Activated CD4-positive, alpha-beta T cell treated with anti-CD3 and anti-CD28 coated beads, Interleukin-2, amount 10 ng/mL, durations not matched to agents 24 days and 14 days (primary cell): ENCODE results near the gene COL9A2. TPM values are rescaled to one million over a fixed set of nuclear protein-coding genes. Genes with fewer than 3 reads are reported as not detected.

Experiments
- DNase-seq: peaks from one replicate; pipeline ENCODE4 v3.0.0; 2022
- H3K27ac Mint-ChIP-seq: one replicate; pipeline ENCODE4 v1.8.0; 2022; ENCODE audit warnings: mild to moderate bottlenecking, mixed read lengths
- H3K27me3 Mint-ChIP-seq: one replicate; pipeline ENCODE4 v1.8.0; 2022; ENCODE audit warnings: mixed read lengths
- H3K36me3 Mint-ChIP-seq: one replicate; pipeline ENCODE4 v1.8.0; 2022; ENCODE audit warnings: low read depth, mild to moderate bottlenecking, mixed read lengths
- H3K4me1 Mint-ChIP-seq: one replicate; pipeline ENCODE4 v1.8.0; 2021; ENCODE audit warnings: mixed read lengths
- H3K4me3 Mint-ChIP-seq: one replicate; pipeline ENCODE4 v1.8.0; 2022; ENCODE audit warnings: mild to moderate bottlenecking, moderate library complexity, mixed read lengths
- H3K9me3 Mint-ChIP-seq: one replicate; pipeline ENCODE4 v1.8.0; 2021; ENCODE audit warnings: mixed read lengths
- intact Hi-C: fragments of 100-400 bp; cut with micrococcal nuclease; formaldehyde crosslinking; loops from one replicate; pipeline ENCODE4 v1.15.1; 2023
- total RNA-seq: library from RNA; stranded (reverse); gene quantifications from 2 replicates; pipeline ENCODE4 v1.2.3, GENCODE V29; 2022

COL9A2 gene
- total RNA-seq, 1 donor from 2014 or later = 14.5 TPM

GRCh38 chr1:40305451-40305850 lies 11.6 kb downstream of the COL9A2 start:
- H3K4me1 Mint-ChIP-seq = no peaks in the 10 kb centered on the region
- no peaks in the 10 kb centered on the region for H3K27me3 Mint-ChIP-seq
- intact Hi-C loops = no loop called here
- H3K36me3 Mint-ChIP-seq = no peaks in the 10 kb centered on the region
- no peak overlapping the region for H3K4me3 Mint-ChIP-seq
- no peak for DNase-seq
- H3K9me3 Mint-ChIP-seq = no peaks in the 10 kb centered on the region
- H3K27ac Mint-ChIP-seq = no peak overlapping the region

GRCh38 chr1:40303790-40304189 lies 13.3 kb downstream of the COL9A2 start:
- intact Hi-C loops = no loop called here
- Mint-ChIP-seq H3K27me3 (no peaks in the 10 kb centered on the region), H3K9me3 (no peaks in the 10 kb centered on the region), H3K36me3 (no peaks in the 10 kb centered on the region), H3K27ac (no peak overlapping the region), H3K4me1 (no peaks in the 10 kb centered on the region), H3K4me3 (no peak overlapping the region)
- DNase-seq = no peak

GRCh38 chr1:40303051-40303771 lies 13.9 kb downstream of the COL9A2 start:
- Mint-ChIP-seq H3K27me3 (no peaks in the 10 kb centered on the region), H3K27ac (no peak overlapping the region), H3K36me3 (no peaks in the 10 kb centered on the region), H3K9me3 (no peaks in the 10 kb centered on the region), H3K4me1 (no peaks in the 10 kb centered on the region), H3K4me3 (no peak overlapping the region)
- DNase-seq = no peak
- intact Hi-C loops = no loop called here

GRCh38 chr1:40302475-40302874 lies 14.6 kb downstream of the COL9A2 start:
- Mint-ChIP-seq H3K36me3 (no peaks in the 10 kb centered on the region), H3K4me1 (no peaks in the 10 kb centered on the region), H3K9me3 (no peaks in the 10 kb centered on the region), H3K27ac (no peak overlapping the region), H3K4me3 (no peak overlapping the region), H3K27me3 (no peaks in the 10 kb centered on the region)
- intact Hi-C loops = no loop called here
- no peak for DNase-seq

- intact Hi-C loops = no loop called here
- no peak for DNase-seq
- H3K4me1 Mint-ChIP-seq = no peaks in the 10 kb centered on the region
- H3K36me3 Mint-ChIP-seq = no peaks in the 10 kb centered on the region
- H3K4me3 Mint-ChIP-seq = no peak overlapping the region
- H3K27me3 Mint-ChIP-seq = no peaks in the 10 kb centered on the region
- H3K27ac Mint-ChIP-seq = no peak overlapping the region
- H3K9me3 Mint-ChIP-seq = no peaks in the 10 kb centered on the region
Measured at GRCh38 chr1:40301541-40302299, 15.4 kb downstream of the COL9A2 start.

GRCh38 chr1:40301066-40301465 lies 16.0 kb downstream of the COL9A2 start:
- intact Hi-C loops = no loop called here
- Mint-ChIP-seq H3K36me3 (peaks cover 2% of the 10 kb centered on the region), H3K27ac (no peak overlapping the region), H3K4me3 (no peak overlapping the region), H3K4me1 (no peaks in the 10 kb centered on the region), H3K27me3 (no peaks in the 10 kb centered on the region), H3K9me3 (no peaks in the 10 kb centered on the region)
- DNase-seq = no peak

GRCh38 chr1:40300651-40301050 lies 16.4 kb downstream of the COL9A2 start:
- Mint-ChIP-seq H3K27me3 (no peaks in the 10 kb centered on the region), H3K4me1 (no peaks in the 10 kb centered on the region), H3K36me3 (peaks cover 2% of the 10 kb centered on the region), H3K9me3 (no peaks in the 10 kb centered on the region), H3K4me3 (no peak overlapping the region), H3K27ac (no peak overlapping the region)
- intact Hi-C loops = no loop called here
- DNase-seq = no peak

GRCh38 chr1:40300249-40300567 lies 16.9 kb downstream of the COL9A2 start:
- Mint-ChIP-seq H3K4me3 (no peak overlapping the region), H3K4me1 (no peaks in the 10 kb centered on the region), H3K9me3 (no peaks in the 10 kb centered on the region), H3K27ac (no peak overlapping the region), H3K36me3 (peaks cover 2% of the 10 kb centered on the region), H3K27me3 (no peaks in the 10 kb centered on the region)
- intact Hi-C loops = no loop called here
- no peak for DNase-seq

GRCh38 chr1:40299366-40300248 lies 17.5 kb downstream of the COL9A2 start:
- Mint-ChIP-seq H3K9me3 (no peaks in the 10 kb centered on the region), H3K27ac (no peak overlapping the region), H3K36me3 (peaks cover 3% of the 10 kb centered on the region), H3K4me3 (no peak overlapping the region), H3K27me3 (no peaks in the 10 kb centered on the region), H3K4me1 (no peaks in the 10 kb centered on the region)
- intact Hi-C loops = no loop called here
- no peak for DNase-seq

- intact Hi-C loops = no loop called here
- no peaks in the 10 kb centered on the region for H3K9me3 Mint-ChIP-seq
- H3K27ac Mint-ChIP-seq = no peak overlapping the region
- H3K4me3 Mint-ChIP-seq = no peak overlapping the region
- no peak for DNase-seq
- peaks cover 57% of the 10 kb centered on the region for H3K36me3 Mint-ChIP-seq
- peaks cover 14% of the 10 kb centered on the region for H3K4me1 Mint-ChIP-seq
- no peaks in the 10 kb centered on the region for H3K27me3 Mint-ChIP-seq
Measured at GRCh38 chr1:40291293-40291692, 25.8 kb downstream of the COL9A2 start.

GRCh38 chr1:40281853-40282252 lies 35.2 kb downstream of the COL9A2 start:
- Mint-ChIP-seq H3K4me3 (no peak overlapping the region), H3K36me3 (peaks cover 30% of the 10 kb centered on the region), H3K9me3 (no peaks in the 10 kb centered on the region), H3K27ac (no peak overlapping the region), H3K4me1 (peaks cover 4% of the 10 kb centered on the region), H3K27me3 (no peaks in the 10 kb centered on the region)
- intact Hi-C loops = no loop called here
- DNase-seq = no peak

GRCh38 chr1:40276122-40276521 lies 41.0 kb downstream of the COL9A2 start:
- H3K36me3 Mint-ChIP-seq = peaks cover 51% of the 10 kb centered on the region
- H3K9me3 Mint-ChIP-seq = no peaks in the 10 kb centered on the region
- no peak overlapping the region for H3K4me3 Mint-ChIP-seq
- no peak overlapping the region for H3K27ac Mint-ChIP-seq
- peaks cover 6% of the 10 kb centered on the region for H3K4me1 Mint-ChIP-seq
- H3K27me3 Mint-ChIP-seq = no peaks in the 10 kb centered on the region
- intact Hi-C loops = no loop called here
- DNase-seq = no peak

GRCh38 chr1:40274331-40274730 lies 42.8 kb downstream of the COL9A2 start:
- Mint-ChIP-seq H3K4me1 (peaks cover 16% of the 10 kb centered on the region), H3K27me3 (no peaks in the 10 kb centered on the region), H3K27ac (no peak overlapping the region), H3K9me3 (no peaks in the 10 kb centered on the region), H3K4me3 (no peak overlapping the region), H3K36me3 (peaks cover 57% of the 10 kb centered on the region)
- DNase-seq = no peak
- intact Hi-C loops = no loop called here

GRCh38 chr1:40273547-40274166 lies 43.4 kb downstream of the COL9A2 start:
- H3K9me3 Mint-ChIP-seq = no peaks in the 10 kb centered on the region
- H3K4me1 Mint-ChIP-seq = peaks cover 16% of the 10 kb centered on the region
- intact Hi-C loops = no loop called here
- H3K27me3 Mint-ChIP-seq = no peaks in the 10 kb centered on the region
- no peak overlapping the region for H3K27ac Mint-ChIP-seq
- H3K36me3 Mint-ChIP-seq = peaks cover 55% of the 10 kb centered on the region
- DNase-seq = no peak
- no peak overlapping the region for H3K4me3 Mint-ChIP-seq
